Measurements from ENCODE around the gene APOBEC2.

APOBEC2 gene

DNA sequence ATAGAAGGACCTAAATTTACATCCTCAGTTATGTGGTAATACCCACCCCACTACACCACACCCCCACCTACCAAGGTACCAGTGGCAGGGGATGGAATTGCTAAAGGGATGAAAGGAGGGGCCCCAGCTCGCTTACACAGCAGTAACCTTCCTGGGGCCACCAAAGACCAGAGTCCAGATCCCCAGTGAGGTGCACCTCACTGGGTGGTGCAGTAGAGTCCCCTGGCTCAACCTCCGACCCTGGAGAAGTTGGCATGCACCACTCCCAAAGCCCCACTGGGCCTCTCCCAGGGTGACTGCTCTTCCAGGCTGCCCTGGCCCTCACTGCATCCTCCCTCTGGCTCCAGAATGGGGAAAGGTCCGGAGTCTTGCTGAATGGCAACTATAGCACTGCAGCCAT is 14.8 kb upstream of the APOBEC2 start:
- TF ChIP-seq, protein P1, sequence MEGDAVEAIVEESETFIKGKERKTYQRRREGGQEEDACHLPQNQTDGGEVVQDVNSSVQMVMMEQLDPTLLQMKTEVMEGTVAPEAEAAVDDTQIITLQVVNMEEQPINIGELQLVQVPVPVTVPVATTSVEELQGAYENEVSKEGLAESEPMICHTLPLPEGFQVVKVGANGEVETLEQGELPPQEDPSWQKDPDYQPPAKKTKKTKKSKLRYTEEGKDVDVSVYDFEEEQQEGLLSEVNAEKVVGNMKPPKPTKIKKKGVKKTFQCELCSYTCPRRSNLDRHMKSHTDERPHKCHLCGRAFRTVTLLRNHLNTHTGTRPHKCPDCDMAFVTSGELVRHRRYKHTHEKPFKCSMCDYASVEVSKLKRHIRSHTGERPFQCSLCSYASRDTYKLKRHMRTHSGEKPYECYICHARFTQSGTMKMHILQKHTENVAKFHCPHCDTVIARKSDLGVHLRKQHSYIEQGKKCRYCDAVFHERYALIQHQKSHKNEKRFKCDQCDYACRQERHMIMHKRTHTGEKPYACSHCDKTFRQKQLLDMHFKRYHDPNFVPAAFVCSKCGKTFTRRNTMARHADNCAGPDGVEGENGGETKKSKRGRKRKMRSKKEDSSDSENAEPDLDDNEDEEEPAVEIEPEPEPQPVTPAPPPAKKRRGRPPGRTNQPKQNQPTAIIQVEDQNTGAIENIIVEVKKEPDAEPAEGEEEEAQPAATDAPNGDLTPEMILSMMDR (conservative IDR thresholded peaks at IDR 0.05; ENCODE audit: low read depth, low read length), result no peak
- H3K4me3 ChIP-seq (IDR thresholded peaks at IDR 0.05; ENCODE audit: insufficient read depth, low read depth, low read length), result no peak overlapping the region
- no peaks in the 10 kb centered on the region for H3K36me3 ChIP-seq (ENCODE audit: insufficient read depth)
- H4K20me1 ChIP-seq (ENCODE audit: insufficient read depth), result no peaks in the 10 kb centered on the region
- no peak overlapping the region for H2AFZ ChIP-seq (ENCODE audit: low read depth)
- H3K27ac ChIP-seq, result no peak overlapping the region
- no peaks in the 10 kb centered on the region for H3K79me2 ChIP-seq (ENCODE audit: insufficient read depth, low read depth)
- H3K4me1 ChIP-seq (ENCODE audit: low read depth, poor library complexity, severe bottlenecking), result no peaks in the 10 kb centered on the region
- H3K9ac ChIP-seq, result no peak overlapping the region
- H3K4me2 ChIP-seq, result no peak overlapping the region
- no peaks in the 10 kb centered on the region for H3K27me3 ChIP-seq (ENCODE audit: insufficient read depth, low read depth)

DNA sequence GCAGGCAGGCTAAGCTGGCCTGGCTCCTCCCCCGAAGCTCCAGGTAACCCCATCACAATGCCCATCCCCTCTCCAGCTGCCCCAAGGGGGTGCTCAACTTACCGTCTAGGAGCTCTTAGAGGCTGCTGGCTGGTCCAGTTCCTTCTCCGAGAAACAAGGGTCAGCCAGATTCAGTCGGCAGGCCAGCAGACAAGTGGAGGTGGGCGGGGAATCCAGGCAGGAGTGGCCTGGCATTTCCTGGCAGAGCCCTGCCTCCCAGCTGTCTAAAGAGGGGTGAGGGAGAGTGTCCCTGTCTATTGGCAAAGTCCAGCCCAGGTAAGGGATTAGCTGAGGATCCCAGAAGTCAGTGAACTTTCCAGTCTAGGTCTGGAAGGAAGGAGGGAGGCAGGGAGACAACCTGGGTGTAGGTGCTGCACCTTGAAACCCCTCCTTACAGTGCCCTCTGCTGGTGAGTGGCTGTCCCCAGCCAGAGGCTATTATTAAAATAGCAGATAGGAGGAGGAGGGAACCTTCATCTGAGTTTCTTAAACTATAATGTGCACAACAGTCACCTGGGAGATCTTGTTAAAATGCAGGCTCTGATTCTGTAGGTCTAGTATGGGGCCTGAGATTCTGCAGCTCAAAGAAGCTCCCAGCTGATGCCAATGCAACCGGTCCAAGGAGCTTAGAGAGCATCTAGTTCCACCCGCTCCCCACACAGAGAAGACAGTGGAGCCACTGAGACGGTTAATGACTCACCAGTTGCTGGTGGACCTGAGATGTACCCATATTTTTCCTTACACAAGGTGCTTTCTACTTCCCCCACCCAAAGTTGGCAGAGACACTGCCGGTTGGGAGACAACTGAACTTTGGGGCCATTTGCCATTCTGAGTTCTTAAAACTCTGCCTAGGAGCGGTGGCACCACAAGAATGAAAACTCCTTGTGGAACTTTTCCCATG is 13.7 kb upstream of the APOBEC2 start, which contains the start of gene UNC5CL:
UNC5CL (minus strand) TSS at position 162 of the 939 bp plus-strand sequence. CDS start 4,147 bp downstream, outside the sequence.
- Histone ChIP-seq H3K4me3 (IDR thresholded peaks at IDR 0.05; ENCODE audit: insufficient read depth, low read depth, low read length) (no peak within 1 kb of the TSS), H3K27me3 (ENCODE audit: insufficient read depth, low read depth) (no peaks in the 10 kb centered on the region), H3K27ac (no peak within 1 kb of the TSS), H3K4me1 (ENCODE audit: low read depth, poor library complexity, severe bottlenecking) (no peaks in the 10 kb centered on the region), H3K36me3 (ENCODE audit: insufficient read depth) (no peaks in the 10 kb centered on the region), H4K20me1 (ENCODE audit: insufficient read depth) (no peaks in the 10 kb centered on the region), H3K79me2 (ENCODE audit: insufficient read depth, low read depth) (no peaks in the 10 kb centered on the region), H3K9ac (no peak within 1 kb of the TSS), H2AFZ (ENCODE audit: low read depth) (no peak within 1 kb of the TSS), H3K4me2 (no peak within 1 kb of the TSS)
- TF ChIP-seq, protein P1 (conservative IDR thresholded peaks at IDR 0.05; ENCODE audit: low read depth, low read length), result peak; percentile 78

DNA sequence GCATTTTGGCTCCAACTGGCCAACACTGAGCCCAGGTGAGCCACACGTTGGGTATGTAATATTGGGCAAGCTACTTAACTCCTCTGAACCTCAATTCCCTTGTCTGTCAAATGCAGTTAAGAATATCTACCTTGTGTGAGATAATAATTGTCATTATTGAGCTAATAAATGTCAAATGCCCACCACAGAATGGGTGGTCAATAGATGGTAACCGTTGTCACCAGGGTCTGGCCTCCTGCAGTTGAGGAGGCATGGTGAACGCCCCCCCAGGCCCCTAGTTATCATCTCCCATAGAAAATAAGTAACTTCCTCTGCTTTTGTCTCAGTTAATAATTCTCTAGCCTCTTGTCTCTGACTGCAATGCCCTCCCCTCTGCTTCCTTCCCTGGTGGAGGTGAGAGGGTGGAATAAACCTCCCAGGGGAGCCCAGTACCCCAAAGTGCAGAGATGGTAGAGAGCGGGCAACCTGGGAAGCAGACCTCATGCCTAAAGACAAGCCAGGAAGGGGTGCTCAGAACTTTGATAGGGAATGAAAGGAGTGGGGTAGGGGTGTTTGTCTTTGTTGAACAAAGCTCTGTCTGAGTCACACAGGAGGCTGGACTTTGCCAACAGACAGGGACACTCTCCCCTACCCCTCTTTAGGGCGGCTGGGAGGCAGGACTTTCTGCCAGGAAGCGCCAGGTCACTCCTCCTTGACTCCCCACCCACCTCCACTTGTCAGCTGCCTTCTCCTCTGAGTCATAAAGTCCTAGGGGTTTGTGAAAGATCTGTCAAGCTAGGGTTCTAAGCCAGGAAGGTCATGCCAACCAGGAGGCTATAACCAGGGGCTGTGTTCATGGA is 12.7 kb upstream of the APOBEC2 start:
- H3K79me2 ChIP-seq (ENCODE audit: insufficient read depth, low read depth), result no peaks in the 10 kb centered on the region
- H3K4me3 ChIP-seq (IDR thresholded peaks at IDR 0.05; ENCODE audit: insufficient read depth, low read depth, low read length), result no peak overlapping the region
- H3K9ac ChIP-seq, result no peak overlapping the region
- no peak overlapping the region for H3K4me2 ChIP-seq
- no peaks in the 10 kb centered on the region for H4K20me1 ChIP-seq (ENCODE audit: insufficient read depth)
- TF ChIP-seq, protein P1 (conservative IDR thresholded peaks at IDR 0.05; ENCODE audit: low read depth, low read length), result no peak
- H3K27me3 ChIP-seq (ENCODE audit: insufficient read depth, low read depth), result no peaks in the 10 kb centered on the region
- H3K27ac ChIP-seq, result no peak overlapping the region
- H3K36me3 ChIP-seq (ENCODE audit: insufficient read depth), result no peaks in the 10 kb centered on the region
- no peaks in the 10 kb centered on the region for H3K4me1 ChIP-seq (ENCODE audit: low read depth, poor library complexity, severe bottlenecking)
- no peak overlapping the region for H2AFZ ChIP-seq (ENCODE audit: low read depth)

DNA sequence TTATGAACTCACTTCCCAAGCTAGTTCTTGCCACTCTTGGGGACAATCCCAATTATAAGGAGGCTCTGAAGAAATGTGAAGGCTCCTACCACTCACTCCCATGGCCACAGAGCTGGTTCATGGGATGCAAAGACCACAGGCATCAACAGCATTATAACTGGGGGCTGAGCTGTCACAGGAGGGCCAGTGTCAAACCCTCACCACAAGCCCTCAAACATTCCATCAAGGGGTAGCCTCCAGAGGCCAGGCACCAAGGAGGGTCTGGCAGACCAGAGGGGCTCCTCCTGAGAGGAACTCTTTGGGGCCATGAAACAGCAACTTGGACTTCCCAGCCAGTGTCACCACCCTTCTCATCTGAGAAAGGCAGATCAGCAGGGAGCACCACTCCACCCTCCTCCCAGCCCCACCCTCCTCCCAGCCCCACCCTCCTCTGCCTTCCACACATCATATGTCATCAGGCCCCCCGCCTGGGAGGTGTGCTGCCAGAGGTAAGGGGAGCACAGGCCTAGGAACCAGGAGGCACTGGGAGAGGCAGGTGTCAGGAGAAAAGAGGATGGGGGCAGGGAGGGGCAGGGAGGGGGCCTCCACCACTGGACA is 12.0 kb upstream of the APOBEC2 start:
- Histone ChIP-seq H3K4me1 (ENCODE audit: low read depth, poor library complexity, severe bottlenecking) (no peaks in the 10 kb centered on the region), H3K9ac (no peak overlapping the region), H3K27ac (no peak overlapping the region), H3K27me3 (ENCODE audit: insufficient read depth, low read depth) (no peaks in the 10 kb centered on the region), H4K20me1 (ENCODE audit: insufficient read depth) (no peaks in the 10 kb centered on the region), H3K36me3 (ENCODE audit: insufficient read depth) (no peaks in the 10 kb centered on the region), H2AFZ (ENCODE audit: low read depth) (no peak overlapping the region), H3K79me2 (ENCODE audit: insufficient read depth, low read depth) (no peaks in the 10 kb centered on the region), H3K4me2 (no peak overlapping the region), H3K4me3 (IDR thresholded peaks at IDR 0.05; ENCODE audit: insufficient read depth, low read depth, low read length) (no peak overlapping the region)
- TF ChIP-seq, protein P1 (conservative IDR thresholded peaks at IDR 0.05; ENCODE audit: low read depth, low read length), result no peak
